Duodenal mucosa (tissue), 2 donors: ENCODE data around the gene STEAP3.

Source experiments
- H3K27ac ChIP-seq: one replicate; pipeline ENCODE4 v1.7.0; 2013; ENCODE audit warnings: low read depth, low read length
- H3K27me3 ChIP-seq, 2 donors: one replicate each; pipeline ENCODE4 v1.7.0; 2013; ENCODE audit warnings: low read length in 2 of 2, control low read depth in 1 of 2; ENCODE audit not compliant: insufficient read depth in 2 of 2, control insufficient read depth in 1 of 2
- H3K36me3 ChIP-seq, 2 donors: one replicate each; pipeline ENCODE4 v1.7.0; 2013; ENCODE audit warnings: low read length in 2 of 2, control low read depth in 1 of 2; ENCODE audit not compliant: insufficient read depth in 2 of 2, control insufficient read depth in 1 of 2
- H3K4me1 ChIP-seq, 2 donors: one replicate each; pipeline ENCODE4 v1.7.0; 2013; ENCODE audit warnings: low read length in 2 of 2, control low read depth in 1 of 2; ENCODE audit not compliant: insufficient read depth in 2 of 2, control insufficient read depth in 1 of 2
- H3K4me3 ChIP-seq, 2 donors: one replicate each; pipeline ENCODE4 v1.7.0; 2013; ENCODE audit warnings: low read length in 2 of 2, low read depth in 1 of 2
- H3K9ac ChIP-seq, 2 donors: one replicate each; pipeline ENCODE4 v1.7.0; 2013; ENCODE audit warnings: low read length in 2 of 2, low read depth in 1 of 2
- H3K9me3 ChIP-seq, 2 donors: one replicate each; pipeline ENCODE4 v1.7.0; 2013; ENCODE audit warnings: low read length in 2 of 2, control low read depth in 1 of 2; ENCODE audit not compliant: control insufficient read depth in 1 of 2

The STEAP3 gene

GRCh38 chr2:119197529-119198239 is 25.9 kb upstream of the STEAP3 start:
- Histone ChIP-seq H3K27ac (no peak overlapping the region), H3K4me1 (no peaks in the 10 kb centered on the region), H3K36me3 (no peaks in the 10 kb centered on the region), H3K9me3 (no peaks in the 10 kb centered on the region), H3K9ac (no peak overlapping the region), H3K27me3 (peaks cover 0 to 10% of the 10 kb centered on the region in 2 donors), H3K4me3 (no peak overlapping the region)

- no peaks in the 10 kb centered on the region for H3K36me3 ChIP-seq
- H3K27ac ChIP-seq: no peak overlapping the region
- peaks cover 0 to 10% of the 10 kb centered on the region in 2 donors for H3K27me3 ChIP-seq
- H3K9me3 ChIP-seq: no peaks in the 10 kb centered on the region
- H3K4me1 ChIP-seq: no peaks in the 10 kb centered on the region
- no peak overlapping the region for H3K4me3 ChIP-seq
- no peak overlapping the region for H3K9ac ChIP-seq
Observed at GRCh38 chr2:119198240-119198840, 25.3 kb upstream of the STEAP3 start.

GRCh38 chr2:119201815-119202214 is 21.8 kb upstream of the STEAP3 start:
- no peak overlapping the region for H3K4me3 ChIP-seq
- no peaks in the 10 kb centered on the region for H3K9me3 ChIP-seq
- peaks cover 0 to 5% of the 10 kb centered on the region in 2 donors for H3K27me3 ChIP-seq
- H3K36me3 ChIP-seq: no peaks in the 10 kb centered on the region
- H3K27ac ChIP-seq: no peak overlapping the region
- H3K4me1 ChIP-seq: no peaks in the 10 kb centered on the region
- H3K9ac ChIP-seq: no peak overlapping the region

GRCh38 chr2:119202610-119203310 is 20.9 kb upstream of the STEAP3 start:
- no peak overlapping the region for H3K27ac ChIP-seq

GRCh38 chr2:119204525-119204924 is 19.1 kb upstream of the STEAP3 start:
- Histone ChIP-seq H3K27ac (no peak overlapping the region), H3K36me3 (no peaks in the 10 kb centered on the region), H3K9me3 (no peaks in the 10 kb centered on the region), H3K4me1 (no peaks in the 10 kb centered on the region), H3K9ac (no peak overlapping the region), H3K27me3 (no peaks in the 10 kb centered on the region), H3K4me3 (no peak overlapping the region)

More at GRCh38 chr2:119202610-119203310, 20.9 kb upstream of the STEAP3 start:
- no peaks in the 10 kb centered on the region for H3K36me3 ChIP-seq
- no peak overlapping the region for H3K9ac ChIP-seq
- H3K4me3 ChIP-seq: no peak overlapping the region
- no peaks in the 10 kb centered on the region for H3K9me3 ChIP-seq
- no peaks in the 10 kb centered on the region for H3K4me1 ChIP-seq
- H3K27me3 ChIP-seq: no peaks in the 10 kb centered on the region

- Histone ChIP-seq H3K9ac (no peak overlapping the region), H3K4me3 (no peak overlapping the region), H3K4me1 (no peaks in the 10 kb centered on the region), H3K27me3 (peaks cover 0 to 4% of the 10 kb centered on the region in 2 donors), H3K9me3 (no peaks in the 10 kb centered on the region), H3K36me3 (no peaks in the 10 kb centered on the region), H3K27ac (no peak overlapping the region)
Observed at GRCh38 chr2:119205001-119205706, 18.5 kb upstream of the STEAP3 start.

- H3K27ac ChIP-seq: no peak overlapping the region
- no peak overlapping the region for H3K9ac ChIP-seq
- H3K9me3 ChIP-seq: no peaks in the 10 kb centered on the region
- H3K4me1 ChIP-seq: no peaks in the 10 kb centered on the region
- H3K27me3 ChIP-seq: peaks cover 0 to 7% of the 10 kb centered on the region in 2 donors
- H3K36me3 ChIP-seq: no peaks in the 10 kb centered on the region
- H3K4me3 ChIP-seq: no peak overlapping the region
Observed at GRCh38 chr2:119206201-119206600, 17.4 kb upstream of the STEAP3 start.

GRCh38 chr2:119207447-119207846 is 16.2 kb upstream of the STEAP3 start:
- Histone ChIP-seq H3K4me1 (no peaks in the 10 kb centered on the region), H3K9me3 (no peaks in the 10 kb centered on the region), H3K27ac (no peak overlapping the region), H3K4me3 (no peak overlapping the region), H3K36me3 (no peaks in the 10 kb centered on the region), H3K27me3 (peaks cover 0 to 7% of the 10 kb centered on the region in 2 donors), H3K9ac (no peak overlapping the region)

GRCh38 chr2:119208791-119209203 is 14.8 kb upstream of the STEAP3 start:
- H3K9me3 ChIP-seq: no peaks in the 10 kb centered on the region
- H3K4me1 ChIP-seq: no peaks in the 10 kb centered on the region
- H3K4me3 ChIP-seq: no peak overlapping the region
- peaks cover 0 to 7% of the 10 kb centered on the region in 2 donors for H3K27me3 ChIP-seq
- H3K9ac ChIP-seq: no peak overlapping the region
- no peaks in the 10 kb centered on the region for H3K36me3 ChIP-seq
- no peak overlapping the region for H3K27ac ChIP-seq
